Measurements from ENCODE around the gene JPH3. TPM values are rescaled to one million over a fixed set of nuclear protein-coding genes. Genes with fewer than 3 reads are reported as not detected.

The JPH3 gene
- total RNA-seq, 6 experiments from 2014 or later, result 0.07 to 0.12 TPM; not detected in 4

GRCh38 chr16:87583453-87584131 is 18.7 kb upstream of the JPH3 start:
- TF ChIP-seq CTCF (IDR thresholded peaks at IDR 0.05), result no peak
- no peak for TF ChIP-seq POLR2A (IDR thresholded peaks at IDR 0.05)
- 52% methylated on average over 13 of the region's 23 CpGs for WGBS (ENCODE audit: insufficient coverage, low coverage, low lambda C conversion rate, missing lambda C conversion rate)
- Histone ChIP-seq H3K27me3 (no peaks in the 10 kb centered on the region), H3K9me3 (no peaks in the 10 kb centered on the region), H3K27ac (no peak overlapping the region), H3K4me1 (no peaks in the 10 kb centered on the region), H3K4me3 (no peak overlapping the region), H3K36me3 (no peaks in the 10 kb centered on the region)
- intact Hi-C loops (cut with DNase I), result no loop called here
- ATAC-seq (no peak), DNase-seq (no peak)

- TF ChIP-seq CTCF (IDR thresholded peaks at IDR 0.05) (no peak), POLR2A (IDR thresholded peaks at IDR 0.05) (no peak)
- Histone ChIP-seq H3K36me3 (no peaks in the 10 kb centered on the region), H3K9me3 (no peaks in the 10 kb centered on the region), H3K27ac (no peak overlapping the region), H3K4me1 (no peaks in the 10 kb centered on the region), H3K4me3 (no peak overlapping the region), H3K27me3 (no peaks in the 10 kb centered on the region)
- WGBS (ENCODE audit: insufficient coverage, low coverage, low lambda C conversion rate, missing lambda C conversion rate), result 80% methylated on average over 7 of the region's 7 CpGs
- intact Hi-C loops (cut with DNase I), result no loop called here
- ATAC-seq (no peak), DNase-seq (no peak)
Measured at GRCh38 chr16:87584271-87584670, 18.0 kb upstream of the JPH3 start.

- intact Hi-C loops (cut with DNase I), result no loop called here
- DNase-seq, result no peak
- no peak for TF ChIP-seq POLR2A (IDR thresholded peaks at IDR 0.05)
- TF ChIP-seq CTCF (IDR thresholded peaks at IDR 0.05), result no peak
Measured at GRCh38 chr16:87584975-87585374, 17.3 kb upstream of the JPH3 start.

GRCh38 chr16:87585442-87586200 is 16.7 kb upstream of the JPH3 start:
- Histone ChIP-seq H3K36me3 (no peaks in the 10 kb centered on the region), H3K4me1 (no peaks in the 10 kb centered on the region), H3K27me3 (no peaks in the 10 kb centered on the region), H3K4me3 (no peak overlapping the region), H3K9me3 (no peaks in the 10 kb centered on the region), H3K27ac (no peak overlapping the region)
- no peak for TF ChIP-seq CTCF (IDR thresholded peaks at IDR 0.05)
- no peak for TF ChIP-seq POLR2A (IDR thresholded peaks at IDR 0.05)
- ATAC-seq (no peak), DNase-seq (no peak)
- intact Hi-C loops (cut with DNase I), result no loop called here
- 53% methylated on average over 19 of the region's 28 CpGs for WGBS (ENCODE audit: insufficient coverage, low coverage, low lambda C conversion rate, missing lambda C conversion rate)

More at GRCh38 chr16:87584975-87585374, 17.3 kb upstream of the JPH3 start:
- Histone ChIP-seq H3K36me3 (no peaks in the 10 kb centered on the region), H3K4me1 (no peaks in the 10 kb centered on the region), H3K27me3 (no peaks in the 10 kb centered on the region), H3K9me3 (no peaks in the 10 kb centered on the region), H3K4me3 (no peak overlapping the region), H3K27ac (no peak overlapping the region)
- no peak for ATAC-seq
- 70% methylated on average over 2 of the region's 8 CpGs for WGBS (ENCODE audit: insufficient coverage, low coverage, low lambda C conversion rate, missing lambda C conversion rate)
